Mammary epithelial cell (primary cell): Measurements from ENCODE around the gene FHIP2A.

Experiments used
- EZH2 ChIP-seq: IDR thresholded peaks from 2 replicates; pipeline ENCODE4 v1.6.1; 2012; ENCODE audit warnings: low read length, inconsistent platforms, borderline replicate concordance
- TF ChIP-seq, protein P1 (sequence below), 2 donors: IDR thresholded peaks in 1 of 2; conservative IDR thresholded peaks in 1 of 2; 2 replicates each; pipeline ENCODE4 v1.5.1; 2011 to 2012; ENCODE audit warnings: inconsistent platforms in 2 of 2, low read length in 2 of 2, mild to moderate bottlenecking in 2 of 2, control low read depth in 1 of 2, low read depth in 1 of 2; ENCODE audit not compliant: insufficient read depth in 1 of 2; ENCODE audit errors: extremely low read depth in 1 of 2

GRCh38 chr10:114777415-114777814 lies 44.2 kb upstream of the FHIP2A start:
- TF ChIP-seq, protein P1, sequence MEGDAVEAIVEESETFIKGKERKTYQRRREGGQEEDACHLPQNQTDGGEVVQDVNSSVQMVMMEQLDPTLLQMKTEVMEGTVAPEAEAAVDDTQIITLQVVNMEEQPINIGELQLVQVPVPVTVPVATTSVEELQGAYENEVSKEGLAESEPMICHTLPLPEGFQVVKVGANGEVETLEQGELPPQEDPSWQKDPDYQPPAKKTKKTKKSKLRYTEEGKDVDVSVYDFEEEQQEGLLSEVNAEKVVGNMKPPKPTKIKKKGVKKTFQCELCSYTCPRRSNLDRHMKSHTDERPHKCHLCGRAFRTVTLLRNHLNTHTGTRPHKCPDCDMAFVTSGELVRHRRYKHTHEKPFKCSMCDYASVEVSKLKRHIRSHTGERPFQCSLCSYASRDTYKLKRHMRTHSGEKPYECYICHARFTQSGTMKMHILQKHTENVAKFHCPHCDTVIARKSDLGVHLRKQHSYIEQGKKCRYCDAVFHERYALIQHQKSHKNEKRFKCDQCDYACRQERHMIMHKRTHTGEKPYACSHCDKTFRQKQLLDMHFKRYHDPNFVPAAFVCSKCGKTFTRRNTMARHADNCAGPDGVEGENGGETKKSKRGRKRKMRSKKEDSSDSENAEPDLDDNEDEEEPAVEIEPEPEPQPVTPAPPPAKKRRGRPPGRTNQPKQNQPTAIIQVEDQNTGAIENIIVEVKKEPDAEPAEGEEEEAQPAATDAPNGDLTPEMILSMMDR (conservative IDR thresholded peaks at IDR 0.05 in 1 of 2, IDR thresholded peaks at IDR 0.05 in 1 of 2; ENCODE audit: extremely low read depth in 1 of 2, insufficient read depth in 1 of 2, low read depth in 1 of 2, low read length in 2 of 2), result no peak
- no peak for TF ChIP-seq EZH2
